ENCODE measurements around the gene ZMYND8.
"Not testable (repeated sequence)": the region's sequence is repeated elsewhere in the genome, so short reads cannot be mapped to it uniquely, and the experiment has no call there.

The ZMYND8 gene

GRCh38 chr20:47309394-47309793 is 47.1 kb downstream of the ZMYND8 start:
- DNase-seq = no peak

GRCh38 chr20:47307569-47307968 is 48.9 kb downstream of the ZMYND8 start:
- not testable (repeated sequence) for DNase-seq

DNA sequence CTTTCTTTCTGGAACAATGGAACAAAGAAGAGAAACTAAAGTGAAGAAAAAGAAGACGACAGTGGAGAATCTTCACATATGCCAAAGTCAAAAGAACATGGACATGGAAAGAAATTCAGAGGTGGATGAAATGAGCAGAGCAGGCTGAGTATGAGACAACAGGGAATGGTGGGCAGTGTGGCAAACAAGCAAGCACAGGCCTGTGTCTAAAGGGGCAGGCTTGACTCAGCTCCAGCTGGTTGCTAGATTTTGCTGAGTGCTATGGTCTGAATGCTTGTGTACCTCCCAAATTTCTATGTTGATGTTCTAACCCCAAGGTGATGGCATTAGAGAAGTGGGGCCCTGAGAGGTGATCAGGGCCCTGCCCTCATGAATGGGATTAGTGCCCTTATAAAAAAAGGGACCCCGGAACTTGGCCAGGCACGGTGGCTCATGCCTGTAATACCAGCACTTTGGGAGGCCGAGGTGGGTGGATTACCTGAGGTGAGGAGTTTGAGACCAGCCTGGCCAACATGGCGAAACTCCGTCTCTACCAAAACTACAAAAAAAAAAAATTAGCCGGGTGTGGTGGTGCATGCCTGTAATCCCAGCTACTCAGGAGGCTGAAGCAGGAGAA is 49.6 kb downstream of the ZMYND8 start:
- no peak for DNase-seq

DNA sequence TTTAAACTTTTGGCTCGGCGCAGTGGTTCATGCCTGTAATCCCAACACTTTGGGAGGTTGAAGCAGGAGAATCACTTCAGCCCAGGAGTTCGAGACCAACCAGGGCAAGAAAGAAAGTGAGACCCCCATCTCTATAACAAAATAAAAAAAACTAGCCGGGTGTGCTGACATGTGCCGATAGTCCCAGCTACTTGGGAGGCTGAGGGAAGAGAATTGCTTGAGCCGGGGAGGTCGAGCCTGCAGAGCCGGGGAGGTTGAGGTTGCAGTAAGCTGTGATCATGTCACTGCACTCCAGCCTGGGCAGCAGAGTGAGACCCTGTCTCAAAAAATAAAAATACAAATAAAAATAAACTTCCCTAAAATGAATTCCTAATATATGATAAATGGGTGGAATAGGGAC is 50.4 kb downstream of the ZMYND8 start:
- no peak for DNase-seq

DNA sequence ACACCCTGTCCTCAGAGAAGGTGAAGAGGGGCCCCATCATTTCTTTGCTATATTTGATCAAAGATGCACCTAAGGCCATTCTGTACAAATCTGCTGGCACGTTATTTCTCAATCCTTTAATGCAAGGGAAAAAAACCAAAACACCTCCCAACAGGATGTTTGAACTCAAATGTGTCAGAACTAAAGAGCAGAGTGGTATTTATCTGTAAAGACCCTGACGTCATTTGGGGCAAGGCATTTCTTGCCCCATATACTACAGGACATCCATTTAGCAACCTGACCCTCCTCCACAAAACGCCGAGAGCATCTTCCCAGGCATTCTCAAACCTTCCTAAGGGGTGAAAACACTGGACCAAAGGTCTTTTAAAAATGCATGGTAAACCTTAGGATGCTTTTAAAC is 50.8 kb downstream of the ZMYND8 start:
- DNase-seq = no peak

DNA sequence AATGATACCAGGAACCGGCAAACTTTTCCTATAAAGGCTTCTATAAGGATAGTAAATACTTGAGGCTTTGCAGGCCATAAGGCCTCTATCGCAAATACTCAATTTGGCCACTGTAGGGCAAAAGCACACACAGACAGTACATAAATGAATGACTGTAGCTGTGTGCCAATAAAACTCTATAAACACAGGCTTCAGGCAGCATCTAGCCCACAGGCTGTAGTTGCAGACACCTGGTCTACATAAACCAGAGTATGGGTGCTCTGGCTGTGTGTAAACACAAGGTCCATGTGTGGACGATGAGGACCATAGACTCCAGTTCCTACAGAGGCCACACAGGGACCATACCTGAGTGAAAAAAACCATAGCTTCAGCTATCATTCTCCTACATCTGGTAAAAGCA is 52.2 kb downstream of the ZMYND8 start:
- no peak for DNase-seq

DNA sequence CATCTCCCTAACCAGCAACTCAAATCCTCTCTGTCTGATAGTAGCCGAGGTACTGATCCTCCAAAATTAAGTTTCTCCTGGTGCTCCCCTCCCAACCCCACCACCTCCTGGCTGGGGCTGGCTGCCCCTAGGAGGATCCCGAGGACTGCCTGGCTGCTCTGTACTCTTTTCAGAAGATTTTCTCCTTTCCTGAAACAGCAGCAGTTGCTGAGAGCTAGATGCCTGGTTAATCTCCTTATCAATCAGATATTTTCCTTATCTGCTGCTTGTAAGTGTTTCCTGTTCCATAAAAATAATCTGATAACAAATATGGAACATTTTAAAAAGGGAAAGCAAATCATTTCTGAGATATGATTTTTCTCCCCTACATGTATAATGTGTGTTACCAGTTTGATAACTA is 52.8 kb downstream of the ZMYND8 start:
- DNase-seq = no peak

DNA sequence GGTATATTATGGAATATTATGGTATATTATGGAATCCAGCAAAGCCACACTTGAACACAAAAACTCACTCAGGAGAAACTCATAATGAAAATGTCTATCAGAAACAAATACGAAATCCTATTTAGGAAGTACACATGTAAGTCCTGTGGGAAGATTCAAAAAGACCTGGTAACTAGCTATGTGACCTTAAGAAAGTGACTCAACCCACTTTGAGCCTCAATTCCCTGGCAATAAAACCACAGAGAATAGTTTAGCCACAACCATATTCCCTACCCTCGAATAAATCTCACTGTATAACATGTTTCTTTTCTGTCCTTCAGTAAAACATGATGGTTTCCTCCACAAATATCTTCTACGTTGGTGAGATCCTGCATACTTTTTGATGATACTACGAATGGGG is 56.4 kb downstream of the ZMYND8 start:
- DNase-seq = no peak

DNA sequence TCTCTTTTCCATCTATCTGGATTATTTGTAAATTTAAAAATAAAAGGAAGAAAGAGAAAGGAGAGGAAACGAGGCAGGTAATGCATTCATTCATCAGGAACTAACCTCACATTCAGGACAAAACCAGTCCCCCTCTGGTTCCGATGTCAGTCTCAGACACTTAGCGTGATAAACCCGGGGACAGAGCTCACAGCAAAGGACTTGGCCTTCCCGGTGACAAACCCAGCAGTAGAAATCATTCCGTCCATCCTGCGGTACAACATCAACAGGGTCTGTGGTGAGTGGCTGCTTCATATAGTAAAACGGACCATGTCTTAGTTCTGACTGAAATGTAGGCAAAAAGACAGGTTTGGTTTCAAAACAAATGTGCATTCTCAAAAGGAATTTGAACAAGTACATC is 57.9 kb downstream of the ZMYND8 start:
- DNase-seq = no peak

DNA sequence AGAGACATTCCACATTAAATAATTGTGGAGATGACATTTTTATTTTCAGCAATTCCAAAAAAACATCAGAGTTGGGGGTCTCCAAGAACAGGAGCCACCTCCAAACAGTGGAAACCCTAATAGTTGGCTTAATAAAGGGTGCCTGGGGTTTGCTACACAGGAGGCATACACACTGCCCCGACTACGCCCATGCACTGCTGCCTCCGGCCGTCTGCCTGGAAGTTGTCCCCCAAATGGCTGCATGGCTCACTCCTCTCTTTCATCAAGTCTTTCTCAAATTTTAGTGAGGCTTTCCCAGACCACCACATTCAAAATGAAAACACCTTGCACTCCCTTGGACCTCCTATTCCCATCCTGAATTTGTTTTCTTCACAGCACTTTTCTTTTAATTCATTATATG is 58.8 kb downstream of the ZMYND8 start:
- no peak for DNase-seq

- DNase-seq = no peak
Measured at GRCh38 chr20:47296950-47297349, 59.5 kb downstream of the ZMYND8 start.

GRCh38 chr20:47295921-47296426 is 60.5 kb downstream of the ZMYND8 start:
- no peak for DNase-seq

DNA sequence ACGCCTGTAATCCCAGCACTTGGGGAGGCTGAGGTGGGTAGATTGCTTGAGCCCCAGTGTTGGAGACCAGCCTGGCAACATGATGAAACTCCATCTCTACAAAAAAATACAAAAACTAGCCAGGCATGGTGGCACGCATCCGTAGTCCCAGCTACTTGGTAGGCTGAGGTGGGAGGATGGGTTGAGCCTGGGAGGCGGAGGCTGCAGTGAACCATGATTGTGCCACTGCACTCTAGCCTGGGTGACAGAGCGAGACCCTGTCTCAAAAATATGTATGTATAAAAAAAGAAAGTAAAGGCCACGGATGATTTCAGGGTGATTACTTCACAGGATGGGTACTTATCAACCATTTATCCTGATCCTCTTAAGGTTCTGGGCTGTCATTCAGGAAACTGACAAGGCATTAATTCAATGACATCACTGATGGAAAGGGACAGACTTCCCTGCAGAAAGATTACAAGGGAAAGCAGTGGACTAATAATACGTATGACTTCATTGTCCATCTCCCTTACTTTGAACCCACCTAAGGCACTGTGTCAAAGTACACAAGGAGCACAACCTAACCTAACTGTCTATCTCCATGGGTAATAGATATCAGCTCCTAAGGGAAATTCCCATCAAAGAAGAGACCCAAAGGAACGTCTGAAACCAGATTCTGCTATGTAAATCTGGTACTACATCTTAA is 61.2 kb downstream of the ZMYND8 start:
- DNase-seq = no peak

GRCh38 chr20:47293631-47294030 is 62.9 kb downstream of the ZMYND8 start:
- DNase-seq = no peak

GRCh38 chr20:47292581-47292980 is 63.9 kb downstream of the ZMYND8 start:
- DNase-seq = no peak

- DNase-seq = no peak
Measured at GRCh38 chr20:47290666-47291430, 65.7 kb downstream of the ZMYND8 start.

- no peak for DNase-seq
Measured at GRCh38 chr20:47290008-47290407, 66.5 kb downstream of the ZMYND8 start.

DNA sequence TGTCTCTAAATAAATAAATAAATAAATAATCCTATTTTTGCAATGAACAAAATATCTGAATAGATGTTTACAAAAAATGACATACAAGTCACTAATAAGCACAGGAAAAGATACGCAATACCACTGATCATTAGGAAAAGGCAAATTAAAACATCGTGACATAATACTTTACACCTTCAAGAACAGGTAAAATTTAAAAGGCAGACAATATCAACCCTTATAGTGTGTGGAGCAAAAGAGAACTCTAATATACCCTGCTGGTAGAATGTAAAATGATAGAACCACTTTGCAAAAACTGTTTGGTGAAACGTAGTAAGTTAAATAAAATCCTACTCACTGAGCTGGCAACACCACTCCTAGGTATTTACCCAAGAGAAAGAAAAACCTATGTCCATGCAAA is 67.4 kb downstream of the ZMYND8 start:
- DNase-seq = no peak

DNA sequence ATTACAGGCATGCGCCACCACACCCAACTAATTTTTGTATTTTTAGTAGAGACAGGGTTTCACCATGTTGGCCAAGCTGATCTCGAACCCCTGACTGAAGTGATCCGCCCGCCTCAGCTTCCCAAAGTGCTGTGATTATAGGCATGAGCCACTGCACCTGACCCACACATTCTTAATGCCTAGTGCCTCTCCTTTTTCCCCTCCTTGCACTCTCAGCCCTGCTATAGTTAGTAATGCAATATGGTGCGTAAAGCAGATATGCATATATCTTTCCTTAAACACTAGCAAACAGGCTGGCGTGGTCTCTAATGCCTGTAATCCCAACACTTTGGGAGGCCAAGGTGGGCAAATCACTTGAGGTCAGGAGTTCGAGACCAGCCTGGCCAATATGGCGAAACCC is 68.0 kb downstream of the ZMYND8 start:
- DNase-seq = not testable (repeated sequence)

DNA sequence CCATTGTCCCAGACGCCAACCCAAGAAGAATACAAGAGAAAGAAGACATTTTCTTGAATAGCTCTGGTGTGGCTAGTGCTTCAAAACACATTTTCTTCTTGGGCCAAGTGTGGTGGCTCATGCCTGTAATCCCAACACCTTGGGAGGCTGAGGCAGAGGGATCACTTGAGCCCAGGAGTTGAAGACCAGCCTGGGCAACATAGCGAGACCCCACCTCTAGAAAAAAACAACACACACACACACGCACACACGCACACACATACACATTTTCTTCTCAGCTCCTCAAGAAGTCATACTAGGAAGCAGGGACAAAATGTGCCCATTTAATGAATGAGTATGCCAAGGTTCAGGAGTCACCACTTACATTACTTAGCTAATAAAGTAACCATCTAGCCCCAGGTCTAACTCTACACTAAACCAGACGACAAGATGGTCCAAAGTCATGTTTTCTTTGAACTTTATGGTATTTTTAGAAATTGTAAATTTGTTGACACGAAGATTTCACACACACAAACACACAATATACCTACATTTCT is 68.8 kb downstream of the ZMYND8 start:
- no peak for DNase-seq

DNA sequence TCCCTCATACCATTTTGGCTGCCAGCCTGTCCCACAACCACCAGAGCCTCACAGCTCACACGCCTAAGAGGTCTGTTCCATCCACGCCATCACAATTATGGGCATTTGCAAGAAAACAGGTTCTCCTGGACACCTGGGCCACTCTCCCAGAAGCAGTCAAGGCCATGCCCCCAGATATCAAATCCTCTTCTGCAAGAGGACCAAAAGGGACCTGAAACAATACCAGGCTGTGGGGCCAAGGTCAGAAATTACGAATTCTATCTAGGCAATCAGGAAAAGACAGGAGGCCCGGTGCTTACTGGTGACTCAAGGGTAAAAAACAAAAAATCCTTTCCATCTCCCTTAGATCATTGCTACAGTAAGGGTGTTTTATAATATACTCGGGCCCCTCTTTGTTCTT is 69.8 kb downstream of the ZMYND8 start:
- DNase-seq = no peak

GRCh38 chr20:47285189-47285588 is 71.3 kb downstream of the ZMYND8 start:
- no peak for DNase-seq

DNA sequence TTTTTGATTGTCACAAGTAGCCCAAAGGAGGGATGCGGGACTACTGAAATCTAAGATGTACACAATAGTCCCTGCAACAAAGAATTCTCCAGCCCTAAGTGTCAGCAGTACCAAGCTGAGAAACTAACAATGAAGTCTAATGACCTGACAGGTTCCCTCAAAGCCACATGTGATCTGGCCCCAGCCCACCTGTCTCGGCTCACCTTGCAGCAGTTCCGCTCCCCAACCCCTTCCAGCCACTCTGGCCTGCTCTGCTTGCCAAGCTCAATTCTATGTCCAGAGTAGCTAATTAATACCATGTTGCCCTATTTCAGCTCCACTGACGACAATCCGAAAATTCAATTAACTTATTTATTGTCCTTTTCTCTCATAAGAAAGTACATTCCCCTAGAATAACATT is 72.1 kb downstream of the ZMYND8 start:
- no peak for DNase-seq

- DNase-seq = no peak
Measured at GRCh38 chr20:47283411-47283810, 73.1 kb downstream of the ZMYND8 start.
